Nephron (organoid): ENCODE results near the gene CFLAR.

ENCODE experiments used
- H3K27ac Mint-ChIP-seq, 3 experiments: 2 replicates each; pipeline ENCODE4 v1.8.0; 2020; ENCODE audit warnings: mixed read lengths in 3 of 3, mild to moderate bottlenecking in 2 of 3, moderate library complexity in 1 of 3
- H3K27me3 Mint-ChIP-seq: 2 replicates; pipeline ENCODE4 v1.8.0; 2021; ENCODE audit warnings: low read depth, mild to moderate bottlenecking, moderate library complexity, mixed read lengths
- H3K36me3 Mint-ChIP-seq: 2 replicates; pipeline ENCODE4 v1.8.0; 2020; ENCODE audit warnings: low read depth, mixed read lengths
- H3K4me1 Mint-ChIP-seq: 2 replicates; pipeline ENCODE4 v1.8.0; 2020; ENCODE audit warnings: mixed read lengths
- H3K4me3 Mint-ChIP-seq, 3 experiments: 2 replicates each; pipeline ENCODE4 v1.8.0; 2020; ENCODE audit warnings: mild to moderate bottlenecking in 3 of 3, mixed read lengths in 3 of 3, moderate library complexity in 2 of 3
- H3K9me3 Mint-ChIP-seq: 2 replicates; pipeline ENCODE4 v1.8.0; 2020; ENCODE audit warnings: mixed read lengths
- CTCF ChIP-seq, 3 experiments: fragments of 200-600 bp; sonication (generic); IDR thresholded peaks; one replicate each; pipeline ENCODE4 v1.5.0; 2021; ENCODE audit warnings: antibody characterized with exemption in 3 of 3; ENCODE audit not compliant: unreplicated experiment in 3 of 3

CFLAR gene

GRCh38 chr2:201216918-201217317 lies 101.0 kb downstream of the CFLAR start:
- peaks cover 4% of the 10 kb centered on the region for H3K27me3 Mint-ChIP-seq
- no peak overlapping the region for H3K27ac Mint-ChIP-seq
- no peak overlapping the region for H3K4me3 Mint-ChIP-seq
- H3K36me3 Mint-ChIP-seq, result no peaks in the 10 kb centered on the region
- peaks cover 6% of the 10 kb centered on the region for H3K4me1 Mint-ChIP-seq
- no peak for TF ChIP-seq CTCF (IDR thresholded peaks at IDR 0.05; ENCODE audit: unreplicated experiment in 3 of 3)
- no peaks in the 10 kb centered on the region for H3K9me3 Mint-ChIP-seq

DNA sequence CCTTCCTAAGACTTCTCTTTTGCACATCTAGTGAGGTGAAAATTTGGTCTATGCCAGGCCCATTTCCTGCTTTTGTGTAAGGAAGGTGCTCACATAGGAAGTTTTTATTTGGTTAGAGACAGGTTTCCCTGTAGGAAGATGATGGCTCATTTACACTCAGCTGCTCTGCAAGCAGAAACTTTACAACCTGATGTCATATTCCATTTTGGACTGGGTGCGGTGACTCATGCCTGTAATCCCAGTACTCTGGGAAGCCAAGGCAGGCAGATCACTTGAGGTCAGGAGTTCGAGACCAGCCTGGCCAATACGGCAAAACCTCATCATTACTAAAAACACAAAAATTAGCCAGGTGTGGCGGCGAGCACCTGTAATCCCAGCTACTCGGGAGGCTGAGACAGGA lies 102.8 kb downstream of the CFLAR start:
- H3K27ac Mint-ChIP-seq, result no peak overlapping the region
- H3K36me3 Mint-ChIP-seq, result no peaks in the 10 kb centered on the region
- H3K4me3 Mint-ChIP-seq, result no peak overlapping the region
- TF ChIP-seq CTCF (IDR thresholded peaks at IDR 0.05; ENCODE audit: unreplicated experiment in 3 of 3), result no peak
- no peaks in the 10 kb centered on the region for H3K9me3 Mint-ChIP-seq
- peaks cover 8% of the 10 kb centered on the region for H3K27me3 Mint-ChIP-seq
- peaks cover 6% of the 10 kb centered on the region for H3K4me1 Mint-ChIP-seq

GRCh38 chr2:201219328-201220096 lies 103.5 kb downstream of the CFLAR start:
- Mint-ChIP-seq H3K4me1 (peaks cover 6% of the 10 kb centered on the region), H3K9me3 (no peaks in the 10 kb centered on the region), H3K4me3 (no peak overlapping the region), H3K36me3 (no peaks in the 10 kb centered on the region), H3K27me3 (peaks cover 8% of the 10 kb centered on the region), H3K27ac (peak overlapping the region; percentile 30 to 76 (median 56))
- no peak for TF ChIP-seq CTCF (IDR thresholded peaks at IDR 0.05; ENCODE audit: unreplicated experiment in 3 of 3)

GRCh38 chr2:201220102-201220570 lies 104.2 kb downstream of the CFLAR start:
- Mint-ChIP-seq H3K4me3 (no peak overlapping the region), H3K9me3 (no peaks in the 10 kb centered on the region), H3K36me3 (no peaks in the 10 kb centered on the region), H3K27ac (peak overlapping the region; percentile 30 to 76 (median 56)), H3K27me3 (peaks cover 8% of the 10 kb centered on the region), H3K4me1 (peaks cover 6% of the 10 kb centered on the region)
- no peak for TF ChIP-seq CTCF (IDR thresholded peaks at IDR 0.05; ENCODE audit: unreplicated experiment in 3 of 3)

GRCh38 chr2:201223089-201224073 lies 107.4 kb downstream of the CFLAR start:
- H3K4me3 Mint-ChIP-seq, result no peak overlapping the region
- no peak overlapping the region for H3K27ac Mint-ChIP-seq
- no peaks in the 10 kb centered on the region for H3K9me3 Mint-ChIP-seq
- H3K36me3 Mint-ChIP-seq, result no peaks in the 10 kb centered on the region
- TF ChIP-seq CTCF (IDR thresholded peaks at IDR 0.05; ENCODE audit: unreplicated experiment in 3 of 3), result no peak
- H3K4me1 Mint-ChIP-seq, result peaks cover 6% of the 10 kb centered on the region
- peaks cover 13% of the 10 kb centered on the region for H3K27me3 Mint-ChIP-seq
